Iris pigment epithelial cell (primary cell): ENCODE results near the gene PI16.
"Not testable (repeated sequence)": the region's sequence is repeated elsewhere in the genome, so short reads cannot be mapped to it uniquely, and the experiment has no call there.

Experiments used
- DNase-seq: peaks from one replicate; pipeline ENCODE4 v3.0.0-alpha.2; 2011; ENCODE audit warnings: low read depth

Gene PI16

DNA sequence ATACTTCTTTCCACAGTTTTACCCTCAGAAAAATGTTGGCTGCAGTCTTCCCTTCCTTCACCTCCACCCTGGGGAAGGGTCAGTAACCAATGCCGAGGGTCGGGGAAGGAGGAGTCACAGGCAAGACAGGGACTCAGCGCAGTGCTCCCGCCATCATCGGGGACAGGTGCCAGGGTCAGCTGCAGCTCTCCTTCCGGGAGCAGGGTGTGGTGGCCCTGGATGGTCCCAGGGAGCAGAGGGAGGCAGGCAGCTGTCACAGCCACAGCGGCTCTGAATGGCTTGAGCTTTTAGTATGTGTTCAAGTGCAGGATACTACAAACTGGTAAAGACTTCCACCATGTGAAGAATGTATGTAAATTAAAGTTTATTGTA, 26.0 kb upstream of the PI16 start:
- no peak for DNase-seq

DNA sequence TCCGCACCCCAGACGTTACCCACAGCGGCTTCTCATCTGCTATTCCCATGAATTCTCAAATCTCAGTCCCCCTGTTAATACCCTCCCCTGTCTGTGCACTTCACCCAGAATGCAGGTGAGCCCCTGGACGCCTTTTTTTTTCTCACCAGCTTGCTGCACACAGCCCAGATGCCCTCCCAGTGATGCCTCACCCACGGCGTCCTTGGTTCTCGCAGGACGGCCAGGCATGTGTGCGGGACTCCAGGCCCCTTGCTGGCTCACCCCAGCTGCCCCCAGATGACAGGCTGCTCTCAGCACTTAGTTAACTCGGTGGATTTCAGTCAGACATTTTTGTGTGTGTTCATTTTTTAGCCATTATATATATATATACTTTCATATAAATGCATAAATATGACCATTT, 25.4 kb upstream of the PI16 start:
- DNase-seq = no peak

DNA sequence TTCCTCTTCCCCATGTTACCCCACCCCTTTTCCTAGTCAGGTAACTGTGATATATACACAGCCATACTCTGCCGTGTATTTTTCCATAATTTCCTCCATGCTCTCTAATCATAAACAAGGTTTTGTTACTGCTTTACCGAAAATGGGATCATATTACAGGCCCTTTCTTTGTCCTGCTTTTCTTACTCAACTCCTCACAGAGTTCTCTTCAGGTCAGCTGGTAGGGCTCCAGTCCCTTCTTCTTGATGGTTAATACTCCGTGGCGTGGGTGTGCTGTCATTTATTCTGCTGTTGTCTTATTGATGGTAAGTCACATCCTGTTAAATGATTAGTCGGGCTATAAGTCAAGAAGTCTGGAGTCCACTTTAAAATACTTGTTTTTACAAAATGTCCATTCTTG, 24.9 kb upstream of the PI16 start:
- peak; percentile 89 for DNase-seq

DNA sequence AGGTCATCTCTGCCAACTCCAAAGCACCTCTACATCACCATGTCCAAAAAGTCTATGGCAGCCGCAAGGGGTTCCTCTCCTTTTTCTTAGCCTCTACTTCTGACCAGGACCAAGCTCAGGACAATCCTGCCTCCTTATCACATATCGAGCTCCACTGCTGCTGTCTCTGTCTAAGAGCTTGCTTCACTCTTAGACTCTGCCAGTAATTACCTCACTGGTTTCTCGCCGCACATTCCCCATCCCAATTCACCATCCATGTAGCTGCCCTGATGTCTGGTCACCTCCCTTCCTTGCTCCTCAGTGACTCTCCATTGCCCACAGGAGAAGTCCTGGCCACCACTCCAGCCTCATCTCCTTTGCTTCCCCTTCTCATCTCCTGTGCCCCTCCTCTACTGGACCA, 24.1 kb upstream of the PI16 start:
- DNase-seq = no peak

DNA sequence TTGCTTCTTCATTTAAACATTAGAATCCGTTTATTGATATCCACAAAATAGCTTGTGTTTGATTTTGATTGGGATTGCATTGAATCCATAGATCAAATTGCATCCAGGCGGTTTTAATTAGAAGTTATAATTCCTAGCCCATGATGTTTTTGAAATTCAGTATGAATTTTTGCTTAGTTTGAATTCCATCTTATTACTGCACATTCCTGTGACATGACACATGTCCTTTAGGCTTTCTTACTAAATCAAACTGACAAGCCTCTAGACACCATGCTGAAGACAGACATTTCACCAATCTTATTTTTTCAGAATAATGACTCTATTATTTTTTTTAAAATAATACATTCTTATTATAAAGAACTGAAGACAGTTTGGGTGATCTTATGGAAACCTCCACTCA, 21.4 kb upstream of the PI16 start:
- DNase-seq = peak; percentile 78

DNA sequence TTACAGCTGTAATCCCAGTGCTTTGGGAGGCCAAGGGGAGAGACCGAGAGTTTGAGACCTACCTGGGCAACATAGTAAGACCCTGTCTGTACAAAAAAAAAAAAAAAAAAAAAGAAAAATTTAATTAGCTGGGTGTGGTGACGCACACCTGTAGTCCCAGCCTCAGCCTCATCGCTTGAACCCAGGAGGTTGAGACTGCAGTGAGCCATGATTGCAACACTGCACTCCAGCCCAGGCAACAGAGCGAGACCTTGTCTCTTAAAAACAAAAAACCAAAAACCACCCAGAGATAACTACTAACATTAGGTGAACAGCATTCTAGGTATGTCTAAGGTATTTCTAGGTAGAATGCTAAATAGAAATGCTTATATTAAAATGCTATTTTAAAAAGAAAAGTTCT, 21.0 kb upstream of the PI16 start:
- no peak for DNase-seq

DNA sequence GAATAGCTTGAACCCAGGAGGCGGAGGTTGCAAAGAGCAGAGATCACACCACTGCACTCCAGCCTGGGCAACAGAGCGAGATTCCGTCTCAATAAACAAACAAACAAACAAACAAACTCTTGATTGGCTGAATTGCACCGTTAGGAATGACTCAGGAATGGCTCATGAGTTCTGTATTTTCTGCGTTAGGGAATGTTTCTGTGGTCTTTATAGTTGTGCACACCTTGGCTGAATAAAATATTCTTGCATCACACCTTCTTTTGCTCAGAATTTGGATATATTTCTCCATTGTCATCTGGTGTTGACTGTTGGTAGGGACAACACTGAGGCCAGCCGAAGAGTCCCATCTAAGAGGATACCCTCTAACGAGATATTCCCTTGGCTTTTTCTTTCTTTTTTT, 19.6 kb upstream of the PI16 start:
- no peak for DNase-seq

DNA sequence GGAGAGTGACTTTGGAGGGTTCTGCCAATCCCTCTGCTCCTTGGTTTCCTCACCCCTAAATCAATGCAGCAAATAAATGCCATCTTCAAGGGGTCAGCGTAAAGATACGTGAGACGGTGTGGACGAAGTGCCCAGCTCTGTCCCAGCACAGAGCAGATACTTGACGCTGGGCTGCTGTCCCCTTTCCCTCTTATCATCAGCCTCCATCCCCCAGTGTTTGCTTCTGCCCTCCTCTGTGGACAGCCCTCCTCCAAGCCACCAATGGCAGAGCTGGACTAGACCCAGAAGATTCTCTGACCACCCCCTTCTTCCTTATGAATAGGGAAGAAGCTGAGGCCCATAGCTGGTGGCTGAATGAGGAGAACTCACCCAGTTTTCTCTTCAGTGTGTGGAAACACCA, 17.7 kb upstream of the PI16 start:
- DNase-seq = no peak

DNA sequence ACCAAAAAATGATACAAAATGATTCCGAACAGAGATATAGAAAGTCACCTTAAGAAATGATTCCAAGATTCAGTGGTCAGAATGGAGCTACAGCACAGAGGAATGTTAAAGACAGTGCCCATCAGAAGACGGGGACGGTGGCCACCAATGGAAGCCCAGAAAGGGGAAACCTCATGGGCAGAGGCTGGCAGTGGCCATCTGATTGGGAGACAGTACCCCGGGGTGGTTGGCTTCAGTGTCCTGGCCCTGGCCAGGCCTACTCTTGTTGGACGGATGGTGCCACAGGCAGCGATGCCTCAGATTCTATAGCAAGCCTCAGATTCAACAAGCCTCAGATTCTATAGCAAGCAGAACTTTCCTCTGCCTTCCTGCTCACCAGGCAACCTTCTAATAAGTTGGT, 16.6 kb upstream of the PI16 start:
- DNase-seq = no peak

DNA sequence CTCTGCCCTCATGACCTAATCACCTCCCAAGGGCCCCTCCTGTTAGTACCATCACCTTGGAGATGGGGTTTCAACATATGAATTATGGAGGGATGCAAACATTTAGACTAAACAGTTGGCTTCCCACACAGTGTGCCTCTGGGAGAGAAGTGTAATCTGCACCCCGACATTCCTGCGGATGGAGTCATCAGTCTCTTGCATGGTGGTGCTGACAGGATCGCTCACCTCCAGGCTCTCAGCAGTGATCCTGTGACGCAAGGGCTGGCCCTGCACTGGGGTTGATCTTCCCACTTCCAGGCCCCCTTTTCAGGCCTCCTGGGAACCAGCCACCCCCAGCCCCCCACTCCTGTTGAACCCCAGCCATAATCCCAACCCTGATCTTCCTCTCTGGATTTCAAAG, 16.0 kb upstream of the PI16 start:
- DNase-seq = peak; percentile 99

DNA sequence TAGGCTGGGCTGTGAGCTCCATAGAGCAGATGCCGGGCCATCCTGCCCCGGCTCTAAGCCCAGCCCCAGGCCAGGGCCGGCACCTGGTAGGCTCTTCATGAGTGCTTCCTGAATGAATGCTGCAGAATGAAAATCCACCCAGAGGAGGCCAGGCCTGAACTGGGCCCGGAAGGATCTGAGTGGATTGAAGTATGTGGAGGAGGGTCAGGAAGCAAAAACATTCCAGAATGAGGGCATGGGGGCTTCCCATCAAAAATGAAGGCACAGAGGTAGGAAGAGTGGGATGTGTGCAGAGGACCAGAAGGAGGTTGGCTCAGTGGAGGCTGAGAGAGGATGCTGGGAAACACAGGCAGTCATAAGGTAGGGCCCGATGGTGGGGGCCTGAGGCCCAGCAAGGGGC, 15.5 kb upstream of the PI16 start:
- DNase-seq = not testable (repeated sequence)

DNA sequence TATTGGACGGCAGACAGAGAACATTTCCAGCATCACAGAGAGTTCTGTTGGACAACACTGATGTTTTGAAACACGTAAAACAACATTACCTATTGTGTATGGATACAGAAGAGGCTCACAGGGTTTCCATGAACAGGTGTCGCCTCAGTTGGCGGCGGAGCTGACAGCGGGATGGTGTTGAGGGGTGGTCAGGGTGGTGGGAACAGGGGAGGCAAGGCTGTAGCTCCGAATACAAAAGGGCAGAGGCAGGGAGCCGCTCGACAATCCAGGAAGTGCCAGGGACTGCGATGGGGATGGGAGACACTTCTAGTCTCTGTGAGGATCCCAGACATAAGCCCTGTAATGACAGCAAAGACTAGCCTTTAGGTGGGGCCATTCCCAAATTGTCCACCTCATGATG, 14.5 kb upstream of the PI16 start:
- no peak for DNase-seq

DNA sequence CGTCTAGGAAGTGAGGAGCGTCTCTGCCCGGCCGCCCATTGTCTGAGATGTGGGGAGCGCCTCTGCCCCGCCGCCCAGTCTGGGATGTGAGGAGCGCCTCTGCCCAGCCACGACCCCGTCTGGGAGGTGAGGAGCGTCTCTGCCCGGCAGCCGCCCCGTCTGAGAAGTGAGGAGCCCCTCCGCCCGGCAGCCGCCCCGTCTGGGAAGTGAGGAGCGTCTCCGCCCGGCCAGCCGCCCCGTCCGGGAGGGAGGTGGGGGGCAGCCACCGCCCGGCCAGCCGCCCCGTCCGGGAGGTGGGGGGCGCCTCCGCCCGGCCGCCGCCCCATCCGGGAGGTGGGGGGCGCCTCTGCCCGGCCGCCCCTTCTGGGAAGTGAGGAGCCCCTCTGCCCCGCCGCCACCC, 13.0 kb upstream of the PI16 start:
- not testable (repeated sequence) for DNase-seq

DNA sequence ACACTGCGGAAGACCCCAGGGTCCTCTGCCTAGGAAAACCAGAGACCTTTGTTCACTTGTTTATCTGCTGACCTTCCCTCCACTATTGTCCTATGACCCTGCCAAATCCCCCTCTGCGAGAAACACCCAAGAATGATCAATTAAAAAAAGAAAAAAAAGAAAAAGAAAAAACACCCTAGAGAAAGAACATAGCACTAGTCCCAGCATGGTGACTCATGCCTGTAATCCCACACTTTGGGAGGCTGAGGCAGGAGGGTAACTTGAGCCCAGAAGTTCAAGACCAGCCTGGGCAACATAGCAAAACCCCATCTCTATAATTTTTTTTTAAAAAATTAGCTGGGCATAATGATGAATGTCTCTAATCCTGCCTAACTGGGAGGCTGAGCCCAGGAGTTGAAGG, 12.2 kb upstream of the PI16 start:
- not testable (repeated sequence) for DNase-seq

DNA sequence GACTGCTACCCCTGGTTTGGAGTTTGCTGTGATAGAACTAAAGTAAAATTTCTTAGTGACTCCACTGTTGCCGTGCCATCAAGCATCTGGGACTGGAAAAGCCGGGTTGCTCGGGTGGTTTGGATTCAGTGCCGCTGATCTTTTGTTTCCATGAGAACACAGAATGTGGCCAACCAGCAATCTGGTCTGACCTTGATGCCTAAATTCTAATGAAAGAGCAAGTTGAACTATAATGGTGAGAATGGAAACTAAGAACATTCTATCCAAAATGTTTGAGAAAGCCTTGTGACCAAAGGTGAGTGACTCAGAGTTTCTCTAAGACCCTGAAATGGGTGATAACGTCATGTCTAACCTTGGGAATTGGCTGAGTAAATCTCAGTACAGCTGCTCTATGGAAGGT, 9.9 kb upstream of the PI16 start:
- peak; percentile 78 for DNase-seq

DNA sequence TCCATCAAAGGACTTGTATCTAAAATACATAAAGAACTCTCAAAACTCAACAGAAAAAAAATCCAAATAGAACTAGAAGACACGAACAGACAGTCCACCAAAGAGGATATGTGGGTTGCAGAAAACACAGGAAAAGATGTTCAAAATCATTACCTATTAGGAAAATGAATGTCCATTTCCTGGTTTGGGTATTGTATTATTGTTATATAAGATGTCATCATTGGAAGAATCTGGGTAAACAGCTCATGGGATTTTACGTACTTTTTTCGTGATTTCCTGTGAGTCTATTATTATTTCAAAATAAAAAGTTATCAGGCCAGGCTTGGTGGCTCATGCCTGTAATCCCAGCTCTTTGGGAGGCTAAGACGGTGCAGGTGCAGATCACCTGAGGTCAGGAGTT, 9.2 kb upstream of the PI16 start:
- DNase-seq = no peak

DNA sequence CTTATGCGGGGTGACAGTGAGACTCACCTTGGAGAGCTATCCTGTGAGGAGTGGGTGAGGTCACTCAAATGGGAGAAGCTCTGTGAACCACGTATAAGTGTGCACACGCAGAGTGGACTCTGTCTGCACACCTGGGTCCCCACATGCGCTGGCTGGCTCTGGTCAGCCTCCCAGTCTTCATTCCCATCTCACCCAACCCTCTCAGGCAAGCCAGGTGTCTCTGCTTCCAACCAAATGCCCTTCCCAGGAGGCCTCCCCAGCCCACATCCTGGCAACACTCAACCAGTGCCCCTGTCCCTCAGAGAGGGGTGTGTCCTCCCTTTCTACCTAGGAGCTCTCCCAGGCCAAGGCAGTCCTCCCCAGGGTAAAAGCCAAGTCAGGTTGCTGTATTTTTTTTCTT, 8.0 kb upstream of the PI16 start:
- DNase-seq = no peak

DNA sequence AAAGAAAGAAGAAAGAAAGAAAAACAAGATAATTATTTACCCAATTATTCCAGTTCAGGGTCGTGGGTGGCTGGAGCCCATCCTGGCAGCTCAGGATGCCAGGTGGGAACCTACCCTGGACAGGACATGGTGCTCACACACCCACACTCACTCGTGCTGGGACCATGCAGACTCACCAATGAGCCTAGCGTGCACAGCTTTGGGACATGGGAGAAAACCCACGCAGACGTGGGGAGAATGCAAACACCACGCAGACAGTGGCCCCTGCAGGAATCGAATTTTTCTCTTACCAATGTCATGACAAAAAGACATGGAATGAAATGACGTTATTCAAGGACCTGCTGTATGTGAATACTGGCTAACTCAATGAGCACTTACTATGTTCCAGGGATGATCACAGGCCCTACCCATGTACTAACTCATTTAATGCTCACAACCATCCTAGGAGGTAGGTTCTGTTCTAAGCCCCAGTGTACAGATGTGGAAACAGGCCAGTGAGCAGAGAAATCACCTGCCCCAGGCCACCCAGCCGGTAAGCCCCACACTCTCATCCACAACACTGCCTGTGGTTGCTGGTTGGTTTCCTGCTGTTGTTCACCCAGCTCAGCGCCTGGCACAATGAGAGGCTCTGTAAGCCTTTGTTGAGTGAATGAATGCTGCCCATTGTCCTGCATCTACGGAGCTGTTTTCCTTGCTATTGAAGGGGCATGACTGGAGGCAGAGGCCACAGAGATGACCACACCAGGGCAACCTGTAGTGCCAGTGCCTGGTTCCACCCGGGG, 6.8 kb upstream of the PI16 start:
- DNase-seq = no peak

DNA sequence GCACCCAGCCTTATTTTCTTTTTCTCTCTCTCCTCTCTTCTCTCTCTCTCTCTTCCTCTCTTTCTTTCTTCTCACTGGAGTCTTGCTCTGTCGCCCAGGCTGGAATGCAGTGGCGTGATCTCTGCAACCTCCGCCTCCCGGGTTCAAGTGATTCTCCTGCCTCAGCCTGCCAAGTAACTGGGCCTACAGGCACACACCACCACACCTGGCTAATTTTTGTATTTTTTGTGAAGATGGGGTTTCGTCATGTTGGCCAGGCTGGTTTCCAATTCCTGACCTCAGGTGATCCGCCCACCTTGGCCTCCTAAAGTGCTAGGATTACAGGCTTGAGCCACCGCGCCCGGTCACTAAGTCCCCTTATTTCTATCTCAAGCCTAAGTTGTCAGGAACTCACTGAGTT, 5.5 kb upstream of the PI16 start:
- not testable (repeated sequence) for DNase-seq

DNA sequence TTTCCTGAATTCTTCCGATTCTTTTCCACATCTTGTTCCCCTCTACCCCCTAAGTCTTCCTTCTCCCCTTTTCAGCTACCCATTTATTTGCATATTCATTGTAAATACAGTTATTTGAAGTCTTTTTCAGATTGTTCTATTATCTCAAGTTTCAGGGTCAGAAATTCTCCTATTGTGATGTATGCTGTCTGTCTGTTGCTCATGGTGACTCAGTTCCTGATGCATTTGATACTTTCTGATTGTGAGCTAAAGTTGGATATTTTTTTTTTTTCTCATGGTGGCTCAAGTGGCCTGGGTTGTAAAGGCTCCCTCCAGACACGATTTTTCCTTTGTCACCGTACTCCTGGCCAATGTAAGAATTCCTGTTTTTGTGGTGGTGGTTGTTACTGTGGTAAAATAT, 4.9 kb upstream of the PI16 start:
- DNase-seq = peak; percentile 86

DNA sequence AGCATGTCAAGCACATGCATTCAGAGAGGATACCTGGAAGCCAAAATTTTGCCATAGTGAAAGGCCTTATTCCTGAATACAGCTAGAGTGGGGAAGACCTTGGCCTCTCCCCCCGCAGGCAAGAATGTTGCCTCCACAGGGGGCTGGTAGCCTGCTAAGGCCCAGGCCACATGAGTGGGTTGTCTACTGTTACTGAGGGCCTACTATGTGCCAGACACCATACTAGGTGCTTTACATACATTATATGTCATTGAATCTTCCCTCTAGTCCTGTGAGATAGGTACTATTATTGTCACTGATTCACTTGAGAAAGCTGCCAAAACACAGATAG, 642 bp upstream of the PI16 start:
- no peak for DNase-seq

DNA sequence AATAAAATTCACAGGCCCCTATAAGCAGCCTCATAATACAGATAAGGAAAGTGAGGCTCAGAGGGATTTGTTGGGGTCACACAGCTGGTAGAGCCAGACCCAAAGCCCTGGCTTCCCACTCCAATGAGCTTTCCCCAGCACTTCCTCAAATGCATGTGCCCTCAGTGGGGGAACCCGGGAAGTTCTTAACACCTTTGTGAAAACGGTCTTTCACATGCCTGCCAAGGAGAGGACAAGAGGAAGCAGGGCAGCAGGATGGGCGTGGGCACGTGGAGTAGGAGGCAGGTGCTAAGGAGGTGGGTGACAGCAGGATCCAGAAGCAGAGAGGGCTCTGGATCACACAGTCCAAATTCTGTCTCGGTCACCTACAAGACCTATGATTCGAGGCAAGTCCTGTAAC, 598 bp downstream of the PI16 start:
- DNase-seq = no peak

DNA sequence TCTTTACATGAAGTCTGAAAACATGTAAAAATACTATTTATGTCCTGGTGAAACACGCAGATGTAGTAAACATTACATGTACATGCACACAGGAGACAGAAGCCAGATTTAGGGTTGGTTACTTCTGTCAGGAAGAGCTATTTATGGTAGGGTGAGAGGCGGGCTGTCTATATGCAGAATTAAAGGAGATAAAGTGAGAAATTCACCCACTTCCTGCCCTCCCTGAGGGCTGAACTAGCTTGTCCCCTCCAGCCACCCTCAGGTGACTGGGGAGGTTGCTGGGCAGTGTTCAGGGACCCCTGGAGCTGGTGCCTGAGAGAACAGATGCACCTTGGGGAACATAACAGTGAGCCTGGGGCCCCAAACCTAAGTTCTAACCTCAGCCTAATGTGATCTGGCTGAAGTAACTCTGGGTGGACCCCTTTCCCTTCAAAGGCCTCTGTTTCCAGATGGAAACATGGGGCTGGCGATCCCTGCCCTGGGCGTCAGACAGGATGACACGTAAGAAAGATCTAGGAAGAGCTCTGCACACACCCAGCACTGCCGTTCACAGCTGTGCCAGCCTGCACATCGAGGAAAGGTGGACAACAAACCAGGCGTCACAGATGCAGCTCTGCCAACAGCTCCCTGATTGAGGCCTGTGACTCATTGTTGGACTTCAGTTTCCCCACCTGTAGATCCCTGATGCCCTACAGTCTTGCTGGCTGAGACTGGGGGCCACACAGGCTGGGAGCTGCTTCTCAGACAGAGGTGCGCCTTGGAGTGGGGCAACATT, 1.3 kb downstream of the PI16 start:
- DNase-seq = no peak

DNA sequence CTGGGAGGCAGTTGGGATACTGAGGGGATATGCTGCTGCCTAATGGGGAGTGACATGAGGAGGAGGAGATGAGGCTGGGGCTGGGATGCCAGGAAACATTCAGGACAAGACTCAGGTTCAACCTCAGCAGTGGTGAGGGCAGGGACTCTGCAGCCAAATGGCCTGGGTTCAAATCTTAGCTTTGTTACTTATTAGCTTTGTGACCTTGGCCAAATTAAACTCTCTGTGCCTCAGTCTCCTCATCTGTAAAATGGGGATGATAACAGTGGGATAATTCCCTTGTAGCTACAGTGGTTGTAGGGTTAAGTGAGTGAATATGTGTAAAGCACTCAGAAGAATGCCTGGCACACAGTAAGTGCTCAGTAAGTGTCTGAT, 1.9 kb downstream of the PI16 start:
- no peak for DNase-seq
